GM18868 (cell line): ENCODE measurements around the gene CYSRT1.

Source experiments
- ATAC-seq: cut with Tn5 transposase; IDR thresholded peaks from one replicate; pipeline ENCODE4 v1.9.1; 2021; ENCODE audit warnings: mild to moderate bottlenecking, moderate library complexity; ENCODE audit not compliant: unreplicated experiment

Gene CYSRT1

GRCh38 chr9:137223078-137223970 is 1.6 kb upstream of the CYSRT1 start:
- peak; percentile 73 for ATAC-seq

GRCh38 chr9:137225699-137226331 is 841 bp downstream of the CYSRT1 start:
- no peak for ATAC-seq

GRCh38 chr9:137226338-137227053 is 1.5 kb downstream of the CYSRT1 start:
- ATAC-seq, result no peak

GRCh38 chr9:137227054-137227852 is 2.3 kb downstream of the CYSRT1 start, which contains the start of gene RNF224:
Gene RNF224, plus strand, starts transcription at chr9:137227502. Its CDS starts 834 bp downstream, at chr9:137228336.
- ATAC-seq, result no peak

- no peak for ATAC-seq
These were observed 3.0 kb downstream of the CYSRT1 start for GRCh38 chr9:137227853-137228505.

- no peak for ATAC-seq
These were observed 3.6 kb downstream of the CYSRT1 start for GRCh38 chr9:137228506-137228967.

- ATAC-seq, result no peak
These were observed 4.3 kb downstream of the CYSRT1 start for GRCh38 chr9:137228968-137229896.

GRCh38 chr9:137229903-137230704 is 5.1 kb downstream of the CYSRT1 start:
- no peak for ATAC-seq

GRCh38 chr9:137230705-137231371 is 5.9 kb downstream of the CYSRT1 start, which contains the start of gene SLC34A3:
Gene SLC34A3, plus strand, starts transcription at chr9:137230901. Its CDS starts 802 bp downstream, at chr9:137231703.
- no peak for ATAC-seq

- no peak for ATAC-seq
These were observed 6.5 kb downstream of the CYSRT1 start for GRCh38 chr9:137231372-137232039.

- no peak for ATAC-seq
These were observed 7.1 kb downstream of the CYSRT1 start for GRCh38 chr9:137232101-137232500.

GRCh38 chr9:137232510-137232909 is 7.5 kb downstream of the CYSRT1 start:
- ATAC-seq, result no peak

- ATAC-seq, result no peak
These were observed 8.4 kb downstream of the CYSRT1 start for GRCh38 chr9:137233143-137233980.

- no peak for ATAC-seq
These were observed 9.2 kb downstream of the CYSRT1 start for GRCh38 chr9:137234055-137234697.

GRCh38 chr9:137234758-137235423 is 9.9 kb downstream of the CYSRT1 start:
- no peak for ATAC-seq
